Transverse colon (tissue), 4 donors: Measurements from ENCODE around the gene ATG7. TPM values are rescaled to one million over a fixed set of nuclear protein-coding genes. Genes with fewer than 3 reads are reported as not detected.
A peak's percentile ranks its signal among the peaks of the same experiment; 100 is the strongest.

Experiments used
- DNase-seq: peaks from one replicate; pipeline ENCODE4 v3.0.0-alpha.2; 2019
- H3K27ac ChIP-seq, 4 donors: fragments of 200-600 bp; sonication (generic); 2 replicates each; pipeline ENCODE4 v1.5.1; 2016 to 2018; ENCODE audit warnings: inconsistent platforms in 4 of 4
- H3K27me3 ChIP-seq: fragments of 200-600 bp; sonication (generic); 2 replicates; pipeline ENCODE4 v1.5.1; 2017; ENCODE audit warnings: inconsistent platforms
- H3K36me3 ChIP-seq, 4 donors: fragments of 200-600 bp; sonication (generic); 2 replicates each; pipeline ENCODE4 v1.5.1; 2017 to 2019; ENCODE audit warnings: inconsistent platforms in 4 of 4
- H3K4me1 ChIP-seq, 4 donors: fragments of 200-600 bp; sonication (generic); 2 replicates each; pipeline ENCODE4 v1.5.1; 2017 to 2020; ENCODE audit warnings: inconsistent platforms in 4 of 4
- H3K4me3 ChIP-seq, 4 donors: fragments of 200-600 bp; sonication (generic); 1 replicate in 1 of 4; 2 replicates in 3 of 4; pipeline versions ENCODE4 v1.5.1 to v1.6.1; 2017 to 2019; ENCODE audit warnings: inconsistent platforms in 4 of 4
- H3K9me3 ChIP-seq, 2 donors: fragments of 200-600 bp; sonication (generic); 2 replicates each; pipeline ENCODE4 v1.5.1; 2017 to 2019; ENCODE audit warnings: inconsistent platforms in 2 of 2
- CTCF ChIP-seq, 5 experiments: fragments of 200-600 bp in 3 of 5; fragments of 450-650 bp in 2 of 5; sonication (generic) in 3 of 5; IDR thresholded peaks; 1 replicate in 2 of 5; 2 replicates in 3 of 5; pipeline ENCODE4 v1.5.1; 2016 to 2017; ENCODE audit warnings: antibody characterized with exemption in 5 of 5, inconsistent platforms in 3 of 5, mild to moderate bottlenecking in 2 of 5, moderate library complexity in 1 of 5
- EP300 ChIP-seq: sonication (generic); formaldehyde crosslinking; IDR thresholded peaks from one replicate; pipeline ENCODE4 v1.6.1; 2017; ENCODE audit warnings: antibody characterized with exemption, low read depth
- POLR2A ChIP-seq: fragments of 450-650 bp; IDR thresholded peaks from one replicate; pipeline ENCODE4 v1.6.1; 2016; ENCODE audit warnings: antibody characterized with exemption, mild to moderate bottlenecking, moderate library complexity
- POLR2AphosphoS5 ChIP-seq, 3 donors: sonication (generic); formaldehyde crosslinking; IDR thresholded peaks; one replicate each; pipeline ENCODE4 v1.6.1; 2016; ENCODE audit warnings: antibody characterized with exemption in 3 of 3
- whole genome bisulfite sequencing, 2 donors: methylation state at CpG; one replicate each; pipeline ENCODE4 v1.1.5; 2018; ENCODE audit warnings: low coverage in 1 of 2; 5-methylcytosine and 5-hydroxymethylcytosine counted together
- in situ Hi-C, 4 donors: fragments of 200-750 bp; cut with MboI; loops; one replicate each; pipeline versions ENCODE4 v1.15.0 to v1.15.1; 2017; ENCODE audit warnings: low sequenced_read_pairs in 3 of 4, low pct_ligation_motif_present in 1 of 4, low pct_unique_long_range_greater_than_20kb in 1 of 4
- intact Hi-C: fragments of 100-400 bp; cut with DNase I; formaldehyde crosslinking; loops from one replicate; pipeline ENCODE4 v1.15.1; 2023; ENCODE audit warnings: low total_unique reads
- total RNA-seq, 4 donors: library from RNA; depleted of rRNA; stranded (reverse); fragments of >200 nt; gene quantifications; one replicate each; pipeline ENCODE4 v1.1.0, GENCODE V29; 2016

ATG7 gene
- total RNA-seq, 4 donors from 2014 or later, result 44.5 to 122 (median 75.0) TPM

- DNase-seq, result no peak
- 86 to 88% methylated on average over 11 to 23 of the region's 23 CpGs for WGBS, 2 donors
- Histone ChIP-seq H3K9me3 (no peaks in the 10 kb centered on the region), H3K4me1 (peaks cover 13 to 32% (median 17%) of the 10 kb centered on the region in 4 donors), H3K27ac (peak overlapping the region; percentile 23 to 52 (median 44)), H3K36me3 (no peaks in the 10 kb centered on the region), H3K27me3 (no peaks in the 10 kb centered on the region), H3K4me3 (no peak overlapping the region)
- TF ChIP-seq POLR2A, result no peak
- TF ChIP-seq CTCF (IDR thresholded peaks at IDR 0.05), result no peak
- TF ChIP-seq EP300, result no peak
- TF ChIP-seq POLR2AphosphoS5 (IDR thresholded peaks at IDR 0.05), result no peak
- in situ Hi-C loops (no loop called here), intact Hi-C loops (no loop called here)
Observed at GRCh38 chr3:11555881-11556633, 283.9 kb downstream of the ATG7 start.

GRCh38 chr3:11556851-11557644 lies 284.9 kb downstream of the ATG7 start:
- Histone ChIP-seq H3K27me3 (no peaks in the 10 kb centered on the region), H3K27ac (peak overlapping the region; percentile 39 to 68 (median 57)), H3K36me3 (no peaks in the 10 kb centered on the region), H3K4me3 (no peak overlapping the region), H3K9me3 (no peaks in the 10 kb centered on the region), H3K4me1 (peaks cover 17 to 39% (median 22%) of the 10 kb centered on the region in 4 donors)
- WGBS, 2 donors, result 55 to 57% methylated on average over 11 to 16 of the region's 16 CpGs
- in situ Hi-C loops, result no loop called here
- no peak for TF ChIP-seq EP300
- peak in 1 of 3 donors; percentile 23 for TF ChIP-seq POLR2AphosphoS5 (IDR thresholded peaks at IDR 0.05)
- no peak for TF ChIP-seq CTCF (IDR thresholded peaks at IDR 0.05)
- no peak for TF ChIP-seq POLR2A
- no peak for DNase-seq
- intact Hi-C loops, result no loop called here

- Histone ChIP-seq H3K4me3 (no peak overlapping the region), H3K4me1 (peaks cover 17 to 44% (median 24%) of the 10 kb centered on the region in 4 donors), H3K36me3 (peaks cover 0 to 8% (median 0%) of the 10 kb centered on the region in 4 donors), H3K27ac (peak overlapping the region; percentile 39 to 68 (median 57)), H3K27me3 (no peaks in the 10 kb centered on the region), H3K9me3 (no peaks in the 10 kb centered on the region)
- TF ChIP-seq EP300, result no peak
- intact Hi-C loops, result no loop called here
- WGBS, 2 donors, result 63 to 78% methylated on average over 4 to 13 of the region's 13 CpGs
- DNase-seq, result no peak
- in situ Hi-C loops, result no loop called here
Observed at GRCh38 chr3:11558002-11558401, 285.8 kb downstream of the ATG7 start.

- peak overlapping the region; percentile 11 to 68 (median 50) for H3K27ac ChIP-seq
- in situ Hi-C loops (no loop called here), intact Hi-C loops (no loop called here)
- H3K9me3 ChIP-seq, result no peaks in the 10 kb centered on the region
- H3K36me3 ChIP-seq, result peaks cover 0 to 12% (median 0%) of the 10 kb centered on the region in 4 donors
- no peak overlapping the region for H3K4me3 ChIP-seq
- peaks cover 17 to 44% (median 24%) of the 10 kb centered on the region in 4 donors for H3K4me1 ChIP-seq
- no peak for TF ChIP-seq CTCF (IDR thresholded peaks at IDR 0.05)
- TF ChIP-seq EP300, result no peak
- no peak for TF ChIP-seq POLR2A
- TF ChIP-seq POLR2AphosphoS5 (IDR thresholded peaks at IDR 0.05), result no peak
- no peaks in the 10 kb centered on the region for H3K27me3 ChIP-seq
- WGBS, 2 donors, result 82% methylated on average over 17 of the region's 17 CpGs; no CpG with 5 or more reads in 1 of the 2 donors
- DNase-seq, result no peak
Observed at GRCh38 chr3:11558411-11558903, 286.3 kb downstream of the ATG7 start.
